ENCODE data around the gene CRISPLD2.

GRCh38 chr16:84844559-84845495 lies 25.0 kb downstream of the CRISPLD2 start:
- TF ChIP-seq CTCF (IDR thresholded peaks at IDR 0.05) (no peak), POLR2A (IDR thresholded peaks at IDR 0.05) (no peak)
